GM19025 (cell line): Measurements from ENCODE around the gene UBE2N.
"Not testable (repeated sequence)": the region's sequence is repeated elsewhere in the genome, so short reads cannot be mapped to it uniquely, and the experiment has no call there.

Source experiments
- ATAC-seq: cut with Tn5 transposase; IDR thresholded peaks from one replicate; pipeline ENCODE4 v1.9.1; 2021; ENCODE audit warnings: mild to moderate bottlenecking, low read depth, moderate library complexity; ENCODE audit not compliant: unreplicated experiment

UBE2N gene

GRCh38 chr12:93415723-93416464 lies 25.9 kb downstream of the UBE2N start:
- ATAC-seq = no peak

GRCh38 chr12:93413064-93413463 lies 28.7 kb downstream of the UBE2N start:
- ATAC-seq = no peak

- ATAC-seq = not testable (repeated sequence)
Measured at GRCh38 chr12:93412396-93412795, 29.4 kb downstream of the UBE2N start.

- not testable (repeated sequence) for ATAC-seq
Measured at GRCh38 chr12:93411060-93411459, 30.7 kb downstream of the UBE2N start.

GRCh38 chr12:93409343-93410187 lies 32.2 kb downstream of the UBE2N start:
- not testable (repeated sequence) for ATAC-seq

DNA sequence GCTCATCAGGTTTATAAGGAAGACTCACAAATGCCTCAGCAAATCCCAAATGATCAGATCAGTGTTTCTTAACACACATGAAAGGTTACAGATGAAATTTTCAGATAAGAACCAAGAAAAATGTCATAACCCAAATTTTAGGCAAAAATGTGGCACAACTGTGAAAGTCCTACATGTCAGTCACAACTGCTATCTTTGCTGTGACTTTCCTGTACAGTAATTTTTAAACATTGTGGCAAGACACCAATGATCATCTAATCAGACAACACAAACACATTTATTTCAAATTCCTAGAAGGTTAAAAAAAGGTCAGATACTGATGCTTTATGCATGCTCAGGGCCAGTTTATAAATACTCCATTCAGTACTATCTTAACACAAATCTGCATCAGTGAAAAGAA lies 32.9 kb downstream of the UBE2N start:
- ATAC-seq = no peak

DNA sequence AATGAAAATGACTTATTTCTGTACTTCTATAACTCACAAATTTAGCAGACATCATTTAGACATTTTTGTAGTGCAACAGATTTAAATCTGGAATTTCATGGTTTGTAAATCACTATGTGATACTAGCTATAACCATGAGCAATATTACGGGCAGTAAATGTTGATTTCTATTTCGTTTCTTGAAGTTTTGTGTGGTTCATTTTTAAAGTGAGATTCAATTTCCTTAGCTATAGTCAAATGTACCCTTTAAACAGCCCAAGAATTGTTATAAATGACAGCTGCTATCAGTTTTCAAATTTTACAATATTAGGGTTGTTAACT lies 33.8 kb downstream of the UBE2N start:
- ATAC-seq = no peak

DNA sequence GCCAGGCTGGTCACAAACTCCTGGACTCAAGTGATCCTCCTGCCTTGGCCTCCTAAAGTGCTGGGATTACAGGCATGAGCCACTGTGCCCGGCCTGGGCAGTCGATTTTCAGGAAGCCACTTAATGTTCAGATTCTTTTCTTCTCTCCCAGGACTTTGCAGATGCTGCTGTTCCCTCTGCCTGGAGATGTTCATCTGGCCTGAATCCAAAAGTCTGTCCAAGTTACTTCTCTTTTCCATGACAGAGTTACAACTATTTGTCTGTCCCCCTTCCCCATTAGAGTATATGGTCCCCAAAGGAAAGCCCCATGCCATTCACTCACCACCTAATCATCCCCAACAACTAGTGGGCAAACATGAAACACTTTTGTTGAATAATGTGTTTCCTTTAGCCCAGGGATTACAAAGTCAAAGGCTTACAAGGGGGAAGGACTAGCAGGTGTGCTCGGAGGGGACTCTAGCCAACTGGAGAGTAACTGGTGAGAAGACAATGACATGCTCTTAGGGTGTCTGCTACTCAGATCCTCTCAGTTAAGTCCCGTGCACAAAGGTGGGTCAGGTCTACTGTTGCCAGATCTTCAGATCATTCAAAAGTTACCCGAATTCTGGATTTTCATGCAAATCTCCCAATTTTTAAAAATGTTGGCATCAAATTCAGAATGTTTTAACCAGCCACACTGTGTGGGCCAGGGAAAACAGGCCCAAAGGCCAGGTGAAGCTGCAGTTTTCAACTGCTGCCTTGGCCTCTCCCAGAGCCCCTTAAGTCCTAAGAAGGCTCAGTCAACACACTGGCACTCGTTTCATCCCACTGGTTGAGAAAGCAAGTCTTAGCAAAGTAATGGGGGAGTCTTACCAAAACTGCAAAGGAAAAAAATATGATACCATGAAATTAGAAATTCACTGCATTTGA lies 34.4 kb downstream of the UBE2N start:
- ATAC-seq = no peak

GRCh38 chr12:93404961-93405849 lies 36.5 kb downstream of the UBE2N start:
- ATAC-seq = no peak

GRCh38 chr12:93403988-93404803 lies 37.6 kb downstream of the UBE2N start:
- no peak for ATAC-seq

GRCh38 chr12:93402333-93403311 lies 39.1 kb downstream of the UBE2N start:
- ATAC-seq = no peak

- peak; percentile 84 for ATAC-seq
Measured at GRCh38 chr12:93399183-93399863, 42.4 kb downstream of the UBE2N start.

DNA sequence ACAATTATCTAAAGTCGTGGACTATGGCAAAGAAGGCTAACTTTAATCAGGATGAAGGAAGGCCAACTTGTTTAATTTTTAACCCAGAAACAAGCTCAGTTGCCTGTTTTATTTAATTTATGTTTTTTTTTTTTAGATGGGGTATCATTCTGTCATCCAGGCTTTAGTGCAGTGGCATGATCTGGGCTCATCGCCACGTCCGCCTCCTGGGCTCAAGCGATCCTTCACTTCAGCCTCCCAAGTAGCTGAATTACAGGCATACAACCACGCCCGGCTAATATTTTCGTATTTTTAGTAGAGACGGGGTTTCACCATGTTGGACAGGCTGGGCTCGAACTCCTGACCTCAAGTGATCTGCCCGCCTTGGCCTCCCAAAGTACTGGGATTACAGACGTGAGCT lies 44.3 kb downstream of the UBE2N start:
- ATAC-seq = no peak

DNA sequence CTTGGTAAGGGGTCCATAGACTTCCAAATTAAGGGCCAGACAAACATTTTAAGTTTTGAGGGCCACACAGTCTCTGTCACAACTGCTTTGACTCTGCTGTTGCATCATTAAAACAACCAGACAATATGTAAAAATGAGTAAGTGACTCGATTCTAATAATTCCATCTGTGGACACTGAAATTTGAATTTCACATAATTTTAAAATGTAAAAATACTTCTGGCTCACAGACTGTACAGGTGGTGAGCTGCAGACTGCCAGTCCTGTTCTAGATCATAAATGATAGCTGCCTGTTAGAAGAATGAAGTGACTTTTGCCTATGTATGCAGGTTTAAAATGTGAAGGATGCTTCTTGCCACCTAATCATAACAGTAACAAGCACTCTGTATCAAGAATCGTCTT lies 48.3 kb downstream of the UBE2N start:
- no peak for ATAC-seq

- no peak for ATAC-seq
Measured at GRCh38 chr12:93390549-93391297, 51.0 kb downstream of the UBE2N start.

- no peak for ATAC-seq
Measured at GRCh38 chr12:93390031-93390430, 51.7 kb downstream of the UBE2N start.

- ATAC-seq = no peak
Measured at GRCh38 chr12:93387780-93388179, 54.0 kb downstream of the UBE2N start.
